B cell (primary cell): Measurements from ENCODE around the gene NIPAL3. TPM values are rescaled to one million over a fixed set of nuclear protein-coding genes. Genes with fewer than 3 reads are reported as not detected.

ENCODE experiments used
- ATAC-seq: fragments of 200-7000 bp; cut with Tn5 transposase; one replicate; pipeline ENCODE4 v1.10.0; 2021; ENCODE audit warnings: low read depth, mild to moderate bottlenecking, moderate number of reproducible peaks, moderate library complexity
- CTCF ChIA-PET: fragments of 350-600 bp; sonication (Branson Sonifier 250); formaldehyde crosslinking; loops from one replicate; lab custom pipeline; 2021; ENCODE audit warnings: antibody characterized with exemption, inconsistent platforms; lab: Charles Lee
- POLR2A ChIA-PET: fragments of 350-600 bp; sonication (Branson Sonifier 250); formaldehyde crosslinking; loops from one replicate; lab custom pipeline; 2021; ENCODE audit warnings: antibody characterized with exemption; lab: Charles Lee
- DNase-seq: peaks from one replicate; pipeline ENCODE4 v3.0.0; 2013
- H2AFZ ChIP-seq: 2 replicates; pipeline ENCODE4 v1.6.1; 2012; ENCODE audit warnings: mild to moderate bottlenecking, low read depth, low read length; ENCODE audit not compliant: insufficient read depth, poor library complexity, severe bottlenecking
- H3K27ac ChIP-seq, 2 donors: 1 replicate in 1 of 2; 2 replicates in 1 of 2; pipeline ENCODE4 v1.5.1; 2012 to 2013; ENCODE audit warnings: low read length in 2 of 2, mild to moderate bottlenecking in 2 of 2, moderate library complexity in 1 of 2
- H3K27me3 ChIP-seq, 4 experiments: fragments of 200-600 bp in 1 of 4; sonication (generic) in 1 of 4; replicated peaks in 1 of 4; 1 replicate in 2 of 4; 2 replicates in 2 of 4; pipeline versions ENCODE4 v1.6.1 to v1.7.0; 2013 to 2016; ENCODE audit warnings: low read length in 3 of 4, mild to moderate bottlenecking in 2 of 4, mixed read lengths in 1 of 4, moderate library complexity in 1 of 4; ENCODE audit not compliant: insufficient read depth in 4 of 4, control insufficient read depth in 3 of 4; ENCODE audit errors: control extremely low read depth in 1 of 4
- H3K36me3 ChIP-seq, 2 experiments: replicated peaks in 1 of 2; 1 replicate in 1 of 2; 2 replicates in 1 of 2; pipeline versions ENCODE4 v1.6.1 to v1.7.1; 2013; ENCODE audit warnings: low read length in 1 of 2; ENCODE audit not compliant: insufficient read depth in 2 of 2, control insufficient read depth in 1 of 2; ENCODE audit errors: control extremely low read depth in 1 of 2, extremely low read depth in 1 of 2
- H3K4me1 ChIP-seq, 2 donors: fragments of 200-600 bp in 1 of 2; sonication (generic) in 1 of 2; 1 replicate in 1 of 2; 2 replicates in 1 of 2; pipeline versions ENCODE4 v1.5.1 to v1.6.1; 2013 to 2017; ENCODE audit warnings: low read length in 2 of 2; ENCODE audit not compliant: control insufficient read depth in 2 of 2, insufficient read depth in 2 of 2
- H3K4me2 ChIP-seq: replicated peaks from 2 replicates; pipeline ENCODE3; 2012; ENCODE audit warnings: mild to moderate bottlenecking, low read depth, low read length; ENCODE audit not compliant: poor library complexity, severe bottlenecking
- H3K4me3 ChIP-seq, 5 experiments: fragments of 200-600 bp in 1 of 5; sonication (generic) in 1 of 5; 1 replicate in 3 of 5; 2 replicates in 2 of 5; pipeline versions ENCODE4 v1.5.1 to v1.7.0; 2011 to 2016; ENCODE audit warnings: low read length in 4 of 5, mild to moderate bottlenecking in 4 of 5, low read depth in 2 of 5, control low read depth in 1 of 5, moderate library complexity in 1 of 5; ENCODE audit not compliant: insufficient read depth in 1 of 5; ENCODE audit errors: control extremely low read depth in 1 of 5, extremely low read depth in 1 of 5
- H3K79me2 ChIP-seq: fragments of 200-600 bp; sonication (generic); one replicate; pipeline ENCODE4 v1.6.0; 2016; ENCODE audit warnings: low read length; ENCODE audit not compliant: control insufficient read depth, insufficient read depth
- H3K9ac ChIP-seq: fragments of 200-600 bp; sonication (generic); 2 replicates; pipeline ENCODE4 v1.6.1; 2017; ENCODE audit warnings: mild to moderate bottlenecking, low read length, moderate library complexity
- H3K9me3 ChIP-seq, 3 donors: one replicate each; pipeline versions ENCODE4 v1.6.1 to v1.7.1; 2013; ENCODE audit warnings: low read length in 2 of 3; ENCODE audit not compliant: control insufficient read depth in 2 of 3, insufficient read depth in 1 of 3; ENCODE audit errors: control extremely low read depth in 1 of 3
- H4K20me1 ChIP-seq: 2 replicates; pipeline ENCODE4 v1.6.0; 2012; ENCODE audit warnings: mild to moderate bottlenecking, low read length; ENCODE audit not compliant: insufficient read depth, control insufficient read depth, poor library complexity, severe bottlenecking
- H3K27ac Mint-ChIP-seq: one replicate; pipeline ENCODE4 v1.8.0; 2021; ENCODE audit warnings: mixed read lengths
- H3K27me3 Mint-ChIP-seq: one replicate; pipeline ENCODE4 v1.8.0; 2021; ENCODE audit warnings: mixed read lengths
- H3K4me1 Mint-ChIP-seq: one replicate; pipeline ENCODE4 v1.8.0; 2021; ENCODE audit warnings: mixed read lengths
- H3K4me3 Mint-ChIP-seq: one replicate; pipeline ENCODE4 v1.8.0; 2021; ENCODE audit warnings: mixed read lengths
- H3K9me3 Mint-ChIP-seq: one replicate; pipeline ENCODE4 v1.8.0; 2022; ENCODE audit warnings: mixed read lengths; ENCODE audit not compliant: insufficient read depth
- EZH2 ChIP-seq: IDR thresholded peaks from 2 replicates; pipeline ENCODE4 v1.6.1; 2012; ENCODE audit warnings: borderline replicate concordance, low read depth, mild to moderate bottlenecking, moderate library complexity, low read length; ENCODE audit not compliant: insufficient read depth, poor library complexity, severe bottlenecking
- WGBS: methylation state at CpG from one replicate; pipeline ENCODE4 v1.1.5; 2013; ENCODE audit warnings: missing lambda C conversion rate; ENCODE audit not compliant: insufficient coverage; 5-methylcytosine and 5-hydroxymethylcytosine counted together
- intact Hi-C: fragments of 100-400 bp; cut with micrococcal nuclease; formaldehyde crosslinking; loops from one replicate; pipeline ENCODE4 v1.10.0; 2022
- polyA plus RNA-seq: library from polyadenylated mRNA; depleted of rRNA; stranded (reverse); fragments of >200 nt; gene quantifications from 2 replicates; pipeline ENCODE4 v1.2.3, GENCODE V29; 2012
- total RNA-seq, 2 donors: library from RNA; stranded (reverse); fragments of 120-200 nt in 1 of 2; gene quantifications; 1 replicate in 1 of 2; 2 replicates in 1 of 2; pipeline versions ENCODE4 v1.2.3 to v1.2.4, GENCODE V29; 2013 to 2022
- TF ChIP-seq, protein P1 (sequence below): fragments of 200-600 bp; IDR thresholded peaks from one replicate; pipeline ENCODE4 v1.8.0; 2022; ENCODE audit warnings: antibody characterized with exemption, mild to moderate bottlenecking

The NIPAL3 gene
- total and polyA plus RNA-seq, 2 donors (not counting 1 experiment from before 2014, with no cell fraction given), result 23.8 to 31.6 TPM

DNA sequence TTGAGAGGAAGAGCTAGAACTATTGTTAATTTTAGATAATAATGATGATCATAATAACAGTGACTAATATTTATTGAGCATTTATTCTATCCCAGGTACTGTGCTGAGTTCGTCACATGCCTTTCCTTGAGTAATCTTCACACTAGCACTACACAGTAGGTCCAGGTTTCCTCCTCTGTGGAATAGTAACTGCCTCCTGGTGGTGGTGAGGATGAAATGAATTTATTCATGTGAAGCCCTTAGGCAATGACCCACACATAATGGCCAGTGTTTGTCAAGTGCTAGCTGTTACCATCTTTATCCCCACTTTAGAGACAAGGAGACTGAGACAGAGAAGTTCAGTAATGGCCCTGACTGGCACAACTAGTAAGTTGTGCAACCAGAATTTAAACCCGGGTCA, 5.9 kb downstream of the NIPAL3 start:
- H3K4me1 Mint-ChIP-seq, result peaks cover 19% of the 10 kb centered on the region
- H3K27me3 ChIP-seq, result no peaks in the 10 kb centered on the region
- no peak overlapping the region for H3K4me2 ChIP-seq
- H3K27ac Mint-ChIP-seq, result no peak overlapping the region
- no peak overlapping the region for H3K9ac ChIP-seq
- peaks cover 1 to 59% of the 10 kb centered on the region in 2 experiments for H3K36me3 ChIP-seq
- H3K79me2 ChIP-seq, result peaks cover 81% of the 10 kb centered on the region
- ChIA-PET CTCF (interaction anchor here (1.1 to 3.5 kb wide), 3 partner anchors 30 to 222 kb away, joined by 3 to 12 read pairs (median 10); no protein-coding TSS in a partner anchor), POLR2A (no interaction called here)
- H3K4me1 ChIP-seq, result peaks cover 13% of the 10 kb centered on the region in 2 donors
- H3K4me3 Mint-ChIP-seq, result no peak overlapping the region
- ATAC-seq (no peak), DNase-seq (no peak)
- 100% methylated on average over 1 of the region's 2 CpGs for WGBS
- H2AFZ ChIP-seq, result no peak overlapping the region
- no peak overlapping the region for H3K27ac ChIP-seq
- no peaks in the 10 kb centered on the region for H3K27me3 Mint-ChIP-seq
- no peak for TF ChIP-seq EZH2
- TF ChIP-seq, protein P1, sequence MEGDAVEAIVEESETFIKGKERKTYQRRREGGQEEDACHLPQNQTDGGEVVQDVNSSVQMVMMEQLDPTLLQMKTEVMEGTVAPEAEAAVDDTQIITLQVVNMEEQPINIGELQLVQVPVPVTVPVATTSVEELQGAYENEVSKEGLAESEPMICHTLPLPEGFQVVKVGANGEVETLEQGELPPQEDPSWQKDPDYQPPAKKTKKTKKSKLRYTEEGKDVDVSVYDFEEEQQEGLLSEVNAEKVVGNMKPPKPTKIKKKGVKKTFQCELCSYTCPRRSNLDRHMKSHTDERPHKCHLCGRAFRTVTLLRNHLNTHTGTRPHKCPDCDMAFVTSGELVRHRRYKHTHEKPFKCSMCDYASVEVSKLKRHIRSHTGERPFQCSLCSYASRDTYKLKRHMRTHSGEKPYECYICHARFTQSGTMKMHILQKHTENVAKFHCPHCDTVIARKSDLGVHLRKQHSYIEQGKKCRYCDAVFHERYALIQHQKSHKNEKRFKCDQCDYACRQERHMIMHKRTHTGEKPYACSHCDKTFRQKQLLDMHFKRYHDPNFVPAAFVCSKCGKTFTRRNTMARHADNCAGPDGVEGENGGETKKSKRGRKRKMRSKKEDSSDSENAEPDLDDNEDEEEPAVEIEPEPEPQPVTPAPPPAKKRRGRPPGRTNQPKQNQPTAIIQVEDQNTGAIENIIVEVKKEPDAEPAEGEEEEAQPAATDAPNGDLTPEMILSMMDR, result no peak
- no peaks in the 10 kb centered on the region for H3K9me3 ChIP-seq
- H4K20me1 ChIP-seq, result peaks cover 48% of the 10 kb centered on the region
- intact Hi-C loops, result no loop called here
- no peaks in the 10 kb centered on the region for H3K9me3 Mint-ChIP-seq
- H3K4me3 ChIP-seq, result no peak overlapping the region

DNA sequence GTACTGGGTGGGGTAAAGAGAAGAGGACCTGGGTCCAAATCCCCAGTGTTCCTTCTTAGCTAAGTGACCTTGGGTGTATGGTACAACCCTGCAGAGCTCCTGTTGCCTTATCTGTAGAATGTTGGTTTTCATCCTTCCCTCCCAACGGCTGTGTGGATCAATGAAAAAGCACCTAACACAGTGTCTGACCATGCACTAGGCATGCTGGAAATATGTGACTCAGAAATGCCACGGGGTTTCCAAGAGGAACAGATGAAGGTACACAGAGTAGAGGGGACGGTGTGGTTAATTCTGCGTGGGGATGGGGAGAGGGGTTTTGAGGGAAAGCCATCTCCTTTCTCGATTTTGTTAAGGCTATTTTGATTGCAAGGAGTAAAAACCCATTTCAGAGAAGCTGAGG, 8.6 kb downstream of the NIPAL3 start:
- Histone ChIP-seq H3K4me3 (no peak overlapping the region), H3K4me2 (no peak overlapping the region), H2AFZ (no peak overlapping the region), H3K9me3 (no peaks in the 10 kb centered on the region), H3K9ac (no peak overlapping the region), H3K79me2 (peaks cover 72% of the 10 kb centered on the region), H3K27ac (no peak overlapping the region), H3K27me3 (no peaks in the 10 kb centered on the region), H3K4me1 (no peaks in the 10 kb centered on the region), H3K36me3 (peaks cover 1 to 65% of the 10 kb centered on the region in 2 experiments), H4K20me1 (peaks cover 40% of the 10 kb centered on the region)
- Mint-ChIP-seq H3K9me3 (no peaks in the 10 kb centered on the region), H3K4me3 (no peak overlapping the region), H3K27me3 (no peaks in the 10 kb centered on the region), H3K27ac (no peak overlapping the region), H3K4me1 (peaks cover under 1% of the 10 kb centered on the region)
- ChIA-PET CTCF (interaction anchor here (0.7 to 3.5 kb wide), 4 partner anchors 9 to 222 kb away, joined by 3 to 20 read pairs (median 8); partner anchors contain the start of genes NIPAL3 and STPG1), POLR2A (no interaction called here)
- intact Hi-C loops, result no loop called here
- TF ChIP-seq, protein P1, result no peak
- no peak for TF ChIP-seq EZH2
- ATAC-seq (no peak), DNase-seq (no peak)
- 83% methylated on average over 4 of the region's 5 CpGs for WGBS
